HG03457 (cell line): ENCODE measurements around the gene GADD45GIP1.
"Not testable (repeated sequence)": the region's sequence is repeated elsewhere in the genome, so short reads cannot be mapped to it uniquely, and the experiment has no call there.

Experiments
- ATAC-seq: cut with Tn5 transposase; IDR thresholded peaks from one replicate; pipeline ENCODE4 v1.9.1; 2021; ENCODE audit warnings: moderate number of reproducible peaks; ENCODE audit not compliant: unreplicated experiment

The GADD45GIP1 gene

DNA sequence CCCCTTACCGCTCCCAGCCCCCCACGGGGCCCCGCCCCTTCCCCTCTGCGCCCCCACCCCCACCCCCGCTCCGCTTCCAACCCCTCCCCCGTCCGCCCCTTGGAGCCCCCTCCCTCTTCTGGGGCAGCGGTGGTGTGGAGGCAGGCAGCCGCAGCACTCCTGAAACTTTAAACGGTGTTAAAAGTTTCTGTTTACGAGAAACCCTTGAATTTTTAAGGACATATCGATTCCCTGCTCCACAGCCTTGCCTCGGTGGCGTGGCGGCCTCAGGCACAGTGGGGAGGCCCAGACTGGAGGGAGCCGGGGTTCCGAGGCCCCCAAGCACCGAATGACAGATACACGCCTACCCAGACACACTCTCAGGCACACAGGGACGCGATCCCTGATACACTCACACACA lies 33.4 kb upstream of the GADD45GIP1 start:
- no peak for ATAC-seq

DNA sequence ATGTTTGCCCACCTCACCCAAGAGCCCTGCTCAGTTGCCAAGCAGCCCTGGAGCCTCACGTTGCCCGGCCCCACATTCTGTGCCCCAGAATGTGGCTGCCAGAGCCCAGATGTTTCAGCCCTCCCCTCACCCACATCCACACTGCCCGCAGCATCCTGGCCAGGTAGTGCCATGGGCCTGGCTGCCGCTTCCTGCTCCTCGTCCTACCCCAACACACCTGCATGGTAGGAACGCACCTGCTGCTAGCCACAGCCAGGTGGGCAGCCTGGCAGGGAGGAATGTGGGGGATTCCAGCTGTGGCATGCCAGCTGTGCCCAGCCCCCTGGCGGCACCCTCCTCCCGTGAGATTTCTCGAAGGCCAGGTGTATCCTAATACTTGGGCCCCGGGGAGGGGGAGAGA lies 30.8 kb upstream of the GADD45GIP1 start:
- ATAC-seq, result no peak

DNA sequence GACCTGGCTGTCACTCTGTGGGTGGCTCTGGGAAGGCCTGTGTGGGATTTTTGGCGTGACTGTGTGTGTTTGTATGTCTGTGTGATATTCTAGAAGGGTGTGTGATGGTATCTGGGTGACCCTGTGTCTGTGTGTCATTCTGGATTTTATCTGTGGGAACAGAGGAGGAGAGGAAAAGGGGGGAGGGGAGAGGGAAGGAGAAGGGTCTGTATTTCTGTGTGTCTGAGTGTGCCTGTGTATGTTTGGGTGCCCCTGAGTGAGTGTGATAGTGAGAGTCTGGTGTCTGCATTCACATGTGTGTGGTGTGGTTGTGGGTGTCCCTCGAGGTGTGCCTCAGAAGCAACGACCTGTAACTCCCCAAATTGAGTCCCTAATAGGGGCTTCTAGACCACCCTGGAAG lies 30.2 kb upstream of the GADD45GIP1 start:
- no peak for ATAC-seq

DNA sequence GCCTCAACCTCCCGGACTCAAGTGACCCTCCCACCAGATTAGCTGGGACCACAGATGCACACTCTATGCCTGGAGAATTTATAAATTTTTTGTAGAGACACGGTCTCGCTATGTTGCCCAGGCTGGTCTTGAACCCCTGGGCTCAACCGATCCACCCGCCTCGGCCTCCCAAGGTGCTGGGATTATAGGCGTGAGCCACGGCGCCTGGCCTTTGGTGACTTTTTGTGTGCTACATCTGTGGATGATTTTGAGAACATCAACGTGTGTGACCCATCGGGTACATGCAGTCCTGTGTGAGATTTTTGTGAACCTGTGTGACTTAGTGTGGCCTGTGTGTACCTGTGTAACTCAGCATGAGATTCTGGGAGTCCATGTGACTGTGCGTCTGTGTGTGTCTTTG lies 29.7 kb upstream of the GADD45GIP1 start:
- ATAC-seq, result no peak

DNA sequence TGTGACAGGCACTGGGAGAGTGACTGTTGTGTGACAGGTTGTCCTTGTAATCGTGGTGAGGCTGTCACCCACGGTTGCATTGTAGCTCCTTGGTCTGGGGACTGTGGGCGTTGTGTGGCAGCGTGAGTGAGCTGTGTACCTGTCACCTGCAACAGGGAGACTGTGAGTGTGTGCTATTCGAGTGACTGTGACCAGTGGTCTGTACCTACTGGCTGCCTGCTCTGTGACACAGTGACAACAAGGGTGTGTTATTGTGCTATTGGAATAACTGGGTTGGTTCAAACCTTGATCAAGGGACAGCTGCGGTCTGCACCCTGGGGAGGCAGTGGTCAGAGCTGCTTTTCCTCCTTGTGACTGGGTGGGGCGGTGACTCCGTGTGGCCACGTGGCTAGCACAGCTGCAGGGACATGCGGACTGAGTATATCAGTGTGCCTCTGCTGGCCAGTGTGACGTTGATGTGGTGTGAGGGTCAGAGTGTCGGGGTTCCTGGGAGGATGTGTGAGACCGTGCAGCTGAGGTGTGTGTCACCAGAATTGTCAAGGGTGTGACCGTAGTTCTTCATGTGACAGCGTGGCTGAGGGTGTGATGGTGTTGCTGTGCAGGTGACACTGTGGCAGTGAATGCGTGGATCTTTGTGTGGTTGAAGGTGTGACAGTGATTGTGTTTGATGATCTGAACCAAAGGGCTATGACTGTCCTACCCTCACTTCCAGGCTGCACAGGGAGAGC lies 28.2 kb upstream of the GADD45GIP1 start:
- ATAC-seq, result no peak

DNA sequence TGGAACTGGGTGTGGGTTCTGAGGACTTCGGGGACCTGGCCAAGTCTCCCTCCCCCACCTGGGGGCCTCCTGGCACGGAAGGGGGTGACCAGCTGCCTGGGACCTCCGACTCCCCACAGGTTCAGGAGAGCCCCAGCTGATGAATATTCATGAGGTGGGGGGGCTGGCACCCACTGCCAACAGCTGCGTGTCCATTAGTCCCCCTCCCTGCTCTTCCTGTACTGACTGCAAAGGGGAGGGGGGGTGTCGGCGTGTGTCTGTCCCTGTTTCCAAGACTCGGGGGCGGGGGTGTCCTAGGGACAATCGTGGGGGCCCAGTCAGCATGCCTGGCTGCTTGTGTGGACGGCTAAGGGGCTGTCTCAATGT lies 27.6 kb upstream of the GADD45GIP1 start:
- no peak for ATAC-seq

DNA sequence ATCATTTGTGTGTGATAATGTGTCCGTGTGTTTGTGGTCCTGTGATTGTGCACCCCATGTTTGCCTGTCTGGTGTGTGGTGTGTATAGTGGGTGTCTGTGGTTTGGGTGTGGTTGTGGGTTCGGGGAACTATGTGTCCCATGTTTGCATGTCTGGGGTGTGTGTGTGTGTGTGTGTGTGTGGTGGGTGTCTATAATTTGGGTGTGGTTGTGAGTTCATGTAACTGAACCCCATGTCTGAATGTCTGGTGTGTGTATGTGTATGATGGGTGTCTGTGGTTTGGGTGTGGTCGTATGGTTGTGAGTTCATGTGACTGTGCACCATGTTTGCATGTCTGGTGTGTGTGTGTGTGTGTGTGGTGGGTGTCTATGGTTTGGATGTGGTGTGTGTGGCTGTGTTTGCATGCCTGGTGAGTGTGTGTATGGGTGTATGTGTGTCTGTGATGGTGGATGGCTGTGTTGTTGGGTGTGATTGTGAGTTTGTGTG lies 27.2 kb upstream of the GADD45GIP1 start:
- ATAC-seq, result no peak

DNA sequence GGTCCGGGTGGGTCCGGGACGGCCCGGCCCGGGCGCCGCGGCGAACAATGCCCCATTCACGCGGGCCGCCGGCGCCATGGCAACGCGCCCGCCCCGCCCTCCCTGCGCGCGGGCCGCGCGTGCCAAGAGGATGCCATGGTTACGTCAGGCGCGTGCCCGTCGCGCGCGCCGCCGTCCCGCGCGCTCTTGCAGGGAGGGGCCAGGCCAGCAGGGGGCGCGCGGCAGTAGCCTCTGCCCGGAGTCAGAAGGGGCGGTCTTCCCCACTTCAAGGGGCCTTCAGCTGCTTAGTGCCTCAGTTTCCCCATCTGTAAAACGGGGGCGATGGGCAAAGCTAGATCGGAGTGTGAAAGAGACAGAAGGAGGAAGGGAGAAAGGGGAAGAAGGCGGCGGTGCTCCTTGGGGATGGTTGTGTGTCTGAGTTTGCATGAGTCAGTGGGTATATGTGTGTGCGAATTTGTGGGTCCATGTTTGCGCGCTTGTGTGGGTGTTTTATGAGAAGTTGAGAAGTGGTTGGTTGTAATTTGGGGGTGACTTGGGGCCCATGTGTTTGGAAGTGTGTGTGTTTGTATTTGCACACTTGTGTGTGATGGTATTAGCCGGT lies 26.6 kb upstream of the GADD45GIP1 start:
- ATAC-seq, result no peak

DNA sequence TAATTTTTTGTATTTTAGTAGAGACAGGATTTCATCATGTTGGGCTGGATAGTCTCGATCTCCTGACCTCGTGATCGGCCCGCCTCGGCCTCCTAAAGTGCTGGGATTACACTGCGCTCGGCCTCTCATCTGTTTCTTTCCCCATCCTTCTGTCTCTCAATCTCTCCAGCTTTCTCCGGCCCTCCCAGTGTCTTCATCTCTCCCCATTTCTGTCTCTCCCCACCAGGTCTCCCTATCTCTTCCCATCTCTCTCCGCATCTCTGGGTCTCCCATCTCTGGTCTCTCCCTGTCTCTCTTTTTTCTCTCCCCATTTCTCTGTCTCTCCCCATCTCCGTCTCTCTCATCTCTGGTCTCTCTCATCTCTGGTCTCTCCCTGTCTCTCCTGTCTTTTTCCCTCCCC lies 26.1 kb upstream of the GADD45GIP1 start:
- ATAC-seq, result no peak

DNA sequence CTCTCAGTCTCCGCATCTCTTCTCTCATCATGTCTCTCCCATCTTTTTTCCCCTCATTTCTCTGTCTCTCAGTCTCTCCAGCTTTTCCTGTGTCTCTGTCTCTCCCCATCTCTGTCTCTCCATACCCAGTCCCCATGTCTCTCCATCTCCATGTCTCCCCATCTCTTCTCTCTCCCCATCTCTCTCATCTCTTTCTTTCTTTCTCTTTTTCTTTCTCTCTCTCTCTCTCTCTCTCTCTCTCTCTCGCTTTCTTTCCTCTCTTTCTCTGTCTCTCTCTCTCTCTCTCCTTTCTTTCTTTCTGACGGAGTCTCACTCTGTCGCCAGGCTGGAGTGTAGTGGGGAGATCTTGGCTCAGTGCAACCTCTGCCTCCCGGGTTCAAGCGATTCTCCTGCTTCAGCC lies 25.6 kb upstream of the GADD45GIP1 start:
- ATAC-seq, result no peak

DNA sequence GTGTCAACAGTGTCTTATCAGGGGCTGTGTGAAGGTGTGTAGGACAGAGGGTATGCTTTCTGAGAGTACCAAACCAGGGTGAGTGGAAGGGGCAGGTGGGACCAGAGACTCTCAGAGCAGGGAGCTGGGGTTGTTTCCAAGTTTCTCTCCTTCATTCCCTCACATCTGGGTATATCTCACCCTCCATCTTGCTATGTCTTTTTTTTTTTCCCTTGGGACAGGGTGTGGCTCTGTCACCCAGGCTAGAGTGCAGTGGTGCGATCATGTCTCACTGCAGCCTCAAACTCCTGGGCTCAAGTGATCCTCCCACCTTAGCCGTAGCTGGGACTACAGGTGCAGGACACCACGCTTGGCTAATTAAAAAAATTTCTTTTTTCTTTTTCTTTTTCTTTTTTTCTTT lies 23.0 kb upstream of the GADD45GIP1 start:
- no peak for ATAC-seq

DNA sequence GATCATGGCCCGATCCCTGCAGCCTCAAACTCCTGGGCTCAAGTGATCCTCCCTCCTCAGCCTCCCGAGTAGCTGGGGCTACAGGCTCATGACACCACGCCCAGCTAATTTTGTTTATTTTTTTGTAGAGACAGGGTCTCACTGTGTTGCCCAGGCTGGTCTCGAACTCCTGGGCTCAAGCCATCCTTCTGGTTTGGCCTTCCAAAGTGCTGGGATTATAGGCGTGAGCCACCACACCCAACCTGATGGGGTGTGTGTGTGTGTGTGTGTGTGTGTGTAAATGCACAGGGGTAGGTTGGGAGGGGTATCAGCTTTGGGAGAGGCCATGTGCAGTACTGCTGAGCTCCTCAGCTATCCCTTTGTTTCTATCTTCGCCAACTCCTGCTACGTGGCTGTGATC lies 19.1 kb upstream of the GADD45GIP1 start:
- not testable (repeated sequence) for ATAC-seq

DNA sequence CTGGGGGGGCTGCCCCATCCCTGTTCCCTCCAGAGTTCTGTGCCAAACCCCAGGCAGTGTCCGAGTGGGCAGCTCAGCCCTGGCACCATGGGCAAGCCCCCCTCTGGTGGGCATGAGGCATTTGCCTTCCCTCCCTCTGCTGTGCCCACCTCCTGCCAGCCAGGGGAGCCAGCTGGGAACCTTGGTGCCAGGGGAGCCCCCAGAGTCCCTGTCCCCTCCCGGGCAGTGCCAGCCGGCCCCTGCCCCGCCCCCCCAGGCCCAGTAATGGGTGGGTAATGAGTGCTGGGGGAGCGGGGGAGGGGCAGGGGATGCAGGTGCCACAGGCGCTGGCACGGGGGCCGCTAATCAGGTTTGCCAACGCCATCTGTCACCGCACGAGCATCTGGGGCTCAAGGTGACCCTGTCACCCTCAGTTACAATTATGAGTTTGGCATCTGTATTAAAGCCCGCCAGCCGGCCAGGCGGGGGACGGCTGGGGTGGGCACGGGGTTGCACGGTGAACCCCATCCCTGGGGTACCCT lies 18.3 kb upstream of the GADD45GIP1 start:
- ATAC-seq, result no peak

DNA sequence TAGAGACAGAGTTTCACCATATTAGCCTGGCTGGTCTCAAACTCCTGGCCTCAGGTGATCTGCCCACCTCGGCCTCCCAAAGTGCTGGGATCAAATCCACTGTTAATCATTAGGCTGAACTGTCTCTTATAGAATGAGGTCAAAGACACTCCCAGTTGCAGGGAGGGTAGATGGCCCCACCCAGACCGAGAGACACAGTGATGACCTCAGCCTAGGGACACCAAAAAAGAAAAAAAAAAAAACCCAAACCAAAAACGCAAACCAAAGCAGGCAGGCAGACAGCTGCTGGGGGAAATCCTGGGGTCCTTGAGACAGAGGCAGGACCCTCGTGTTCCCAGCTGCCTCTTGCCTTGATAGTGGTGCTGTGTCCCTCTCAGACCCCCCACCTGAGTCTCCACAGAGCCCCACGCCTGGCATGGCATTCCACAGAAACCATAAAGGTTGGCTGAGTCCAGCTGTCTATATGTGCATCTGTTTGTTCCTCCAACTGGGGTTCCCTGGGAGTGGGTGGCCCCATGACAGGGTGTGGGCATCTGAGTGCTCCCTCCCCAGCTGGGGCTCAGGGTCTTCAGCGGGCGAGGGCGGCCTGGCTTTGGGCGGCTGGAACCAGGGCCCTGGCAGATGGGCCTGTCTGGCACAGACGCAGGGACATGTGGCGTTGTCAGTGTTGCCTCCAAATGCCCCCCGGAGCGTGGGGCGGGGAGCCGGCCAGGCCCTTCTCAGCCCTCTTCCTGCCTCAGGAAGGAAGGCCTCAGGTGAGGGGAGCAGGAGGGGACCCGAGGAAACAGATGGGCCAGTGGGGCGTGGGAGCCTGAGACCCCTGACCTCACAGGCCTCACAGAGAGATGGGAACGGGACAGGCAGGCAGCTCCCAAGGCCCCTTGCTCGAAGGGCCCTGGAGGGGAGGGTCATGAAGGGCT lies 17.5 kb upstream of the GADD45GIP1 start:
- no peak for ATAC-seq

DNA sequence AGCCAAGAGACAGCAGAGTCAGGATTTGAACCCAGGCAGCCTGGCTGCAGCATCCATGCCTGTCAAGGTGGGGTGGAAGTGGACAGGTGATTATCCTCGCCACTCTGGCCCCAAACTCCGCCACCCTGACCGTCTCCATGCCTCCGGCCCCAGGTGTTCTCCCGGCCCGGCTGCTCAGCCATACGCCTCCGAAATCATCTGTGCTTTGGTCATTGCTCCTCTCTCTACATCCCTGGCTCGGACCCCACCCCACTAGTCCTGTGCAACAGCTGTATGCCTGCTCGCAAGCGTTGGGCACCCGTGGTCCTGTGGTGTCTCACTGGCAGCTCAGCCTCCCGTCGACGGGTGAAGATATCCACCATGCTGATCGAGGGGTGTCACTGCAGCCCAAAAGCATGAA lies 16.2 kb upstream of the GADD45GIP1 start:
- ATAC-seq, result no peak

DNA sequence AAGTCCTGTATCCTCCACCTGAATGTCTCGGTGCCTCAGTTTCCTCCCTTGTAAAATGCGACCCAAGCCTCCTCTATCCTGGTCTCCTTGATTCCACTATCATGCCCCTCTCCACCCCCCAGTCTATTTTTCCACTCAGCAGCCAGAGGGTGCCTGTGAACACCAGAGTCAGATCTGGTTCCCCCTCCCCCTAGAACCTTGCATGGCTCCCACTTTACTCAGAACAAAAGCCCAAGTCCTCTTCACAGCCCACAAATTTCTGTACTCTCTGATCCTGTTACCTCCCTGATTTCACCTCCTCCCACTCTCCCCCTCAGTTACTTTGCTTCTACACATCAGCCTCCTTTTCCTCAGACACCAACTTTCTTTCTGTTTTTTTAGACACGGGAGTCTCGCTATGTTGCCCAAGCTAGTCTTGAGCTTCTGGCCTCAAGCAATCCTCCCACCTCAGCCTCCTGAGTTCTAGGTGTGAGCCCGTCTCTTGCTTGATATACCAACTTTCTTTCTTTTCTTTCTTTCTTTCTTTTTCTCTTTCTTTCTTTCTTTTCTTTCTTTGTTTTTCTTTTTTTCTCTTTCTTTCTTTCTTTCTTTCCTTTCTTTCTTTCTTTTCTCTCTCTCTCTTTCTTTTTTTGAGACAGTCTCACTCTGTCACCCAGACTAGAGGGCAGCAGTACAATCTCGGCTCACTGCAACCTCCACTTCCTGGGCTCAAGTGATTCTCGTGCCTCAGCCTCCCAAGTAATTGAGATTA lies 13.2 kb upstream of the GADD45GIP1 start:
- no peak for ATAC-seq

DNA sequence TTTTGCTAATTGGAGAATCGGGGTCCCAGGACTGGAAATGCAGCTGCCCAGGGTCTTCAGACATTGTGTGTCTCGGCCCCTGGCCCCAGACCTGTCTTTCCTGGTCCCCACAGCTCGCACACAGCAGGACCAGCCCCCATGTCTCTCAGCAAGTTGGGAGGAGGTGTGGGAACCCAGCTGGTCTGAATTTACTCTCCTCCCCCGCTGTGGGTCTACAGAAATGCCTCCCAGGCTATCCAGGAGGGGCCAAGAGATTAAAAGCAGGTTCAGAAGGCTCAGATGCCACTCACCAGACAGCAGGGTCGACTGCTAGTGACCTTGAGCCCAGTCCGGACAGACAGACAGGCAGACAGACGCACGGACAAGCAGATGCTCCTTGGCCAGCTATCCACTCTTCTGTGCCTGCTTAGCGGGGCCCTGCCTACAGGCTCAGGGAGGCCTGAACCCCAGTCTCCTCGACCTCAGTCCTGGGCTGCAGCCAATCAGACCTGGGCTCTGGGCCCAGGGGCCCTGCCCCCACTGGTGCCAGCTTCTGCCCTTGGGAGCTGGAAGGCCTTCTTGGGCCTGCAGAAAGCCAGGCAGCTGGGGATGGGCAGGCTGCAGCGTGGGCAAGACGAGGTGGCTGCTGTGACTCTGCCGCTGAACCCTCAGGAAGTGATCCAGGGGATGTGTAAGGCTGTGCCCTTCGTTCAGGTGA lies 12.4 kb upstream of the GADD45GIP1 start, which contains the start of gene DAND5:
Gene DAND5 (plus strand): TSS at position 285 of the 697 bp plus-strand sequence. CDS start 85 bp downstream, at position 370.
- ATAC-seq, result no peak

DNA sequence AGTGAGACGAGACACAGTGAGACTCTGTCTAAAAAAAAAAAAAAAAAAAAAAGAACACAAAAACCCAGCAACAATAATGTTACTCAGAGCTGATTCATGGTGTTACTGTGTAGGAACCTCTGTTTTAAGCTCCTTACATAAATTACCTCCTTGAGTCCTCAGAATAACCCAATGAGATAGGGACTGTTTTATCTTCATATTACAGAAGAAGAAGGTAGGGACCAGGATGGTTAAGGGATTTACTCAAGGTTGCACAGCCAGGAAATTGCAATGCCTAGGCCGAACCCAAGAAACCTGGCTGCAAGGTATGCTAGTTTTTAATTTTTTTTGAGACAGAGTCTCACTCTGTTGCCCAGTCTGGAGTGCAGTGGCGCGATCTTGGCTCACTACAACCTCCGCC lies 10.9 kb upstream of the GADD45GIP1 start:
- no peak for ATAC-seq

DNA sequence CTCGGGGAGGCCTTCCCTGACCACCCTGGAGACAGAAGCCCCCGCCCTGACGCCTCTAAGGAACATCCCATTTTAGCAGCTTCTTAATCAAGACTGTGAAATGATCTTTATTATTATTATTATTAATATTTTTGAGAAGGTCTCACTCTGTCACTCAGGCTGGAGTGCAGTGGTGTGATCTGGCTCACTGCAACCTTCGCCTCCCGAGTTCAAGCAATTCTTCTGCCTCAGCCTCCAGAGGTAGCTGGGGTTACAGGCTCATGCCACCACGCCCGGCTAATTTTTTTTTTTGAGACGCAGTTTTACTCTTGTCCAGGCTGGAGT lies 8.8 kb upstream of the GADD45GIP1 start:
- ATAC-seq, result no peak
